ENCODE results near the gene ITGB1. TPM values are rescaled to one million over a fixed set of nuclear protein-coding genes. Genes with fewer than 3 reads are reported as not detected.

Gene ITGB1
- total RNA-seq, 1 experiment from 2014 or later, result 317 TPM

GRCh38 chr10:32980558-32981468, 22.8 kb upstream of the ITGB1 start (continued):
- TF ChIP-seq IRF1 (CRISPR knock-in tag; IDR thresholded peaks at IDR 0.05), result no peak
- TF ChIP-seq ATF1 (CRISPR knock-in tag; IDR thresholded peaks at IDR 0.05), result no peak
- TF ChIP-seq ZNF512 (CRISPR knock-in tag; IDR thresholded peaks at IDR 0.05; ENCODE audit: borderline replicate concordance), result no peak
- no peak for TF ChIP-seq CBFB (CRISPR knock-in tag; IDR thresholded peaks at IDR 0.05; ENCODE audit: low read depth)
- no peak for TF ChIP-seq EMX1 (CRISPR knock-in tag; IDR thresholded peaks at IDR 0.05)
- no peak for TF ChIP-seq E2F4 (CRISPR knock-in tag; IDR thresholded peaks at IDR 0.05; ENCODE audit: borderline replicate concordance, low read depth)
- no peak for TF ChIP-seq KAT7 (CRISPR knock-in tag; IDR thresholded peaks at IDR 0.05; ENCODE audit: borderline replicate concordance)
- TF ChIP-seq GRHL2 (CRISPR knock-in tag; IDR thresholded peaks at IDR 0.05; ENCODE audit: insufficient replicate concordance, severe bottlenecking), result no peak
- TF ChIP-seq SMAD4 (CRISPR knock-in tag; IDR thresholded peaks at IDR 0.05), result no peak
- TF ChIP-seq RELA (CRISPR knock-in tag; IDR thresholded peaks at IDR 0.05; ENCODE audit: borderline replicate concordance), result no peak
- no peak for TF ChIP-seq TCF7 (CRISPR knock-in tag; IDR thresholded peaks at IDR 0.05; ENCODE audit: low read depth)
- TF ChIP-seq HMGXB4 (CRISPR knock-in tag; IDR thresholded peaks at IDR 0.05), result no peak
- no peak for TF ChIP-seq ATF6 (CRISPR knock-in tag; IDR thresholded peaks at IDR 0.05)
- no peak for TF ChIP-seq ZNF317 (CRISPR knock-in tag; IDR thresholded peaks at IDR 0.05; ENCODE audit: borderline replicate concordance, low read depth)
- peak; percentile 95 for TF ChIP-seq USF2 (CRISPR knock-in tag; IDR thresholded peaks at IDR 0.05)
- no peak for TF ChIP-seq ZNF232 (CRISPR knock-in tag; IDR thresholded peaks at IDR 0.05)
- no peak for TF ChIP-seq CREM (CRISPR knock-in tag; IDR thresholded peaks at IDR 0.05)
- TF ChIP-seq AFF4 (CRISPR knock-in tag; IDR thresholded peaks at IDR 0.05; ENCODE audit: borderline replicate concordance), result no peak
- no peak for TF ChIP-seq OVOL2 (CRISPR knock-in tag; IDR thresholded peaks at IDR 0.05; ENCODE audit: borderline replicate concordance)
- peak; percentile 93 for TF ChIP-seq MAX (CRISPR knock-in tag; IDR thresholded peaks at IDR 0.05)
- no peak for TF ChIP-seq ZNF219 (CRISPR knock-in tag; IDR thresholded peaks at IDR 0.05; ENCODE audit: borderline replicate concordance)
- TF ChIP-seq SMAD3 (CRISPR knock-in tag; IDR thresholded peaks at IDR 0.05; ENCODE audit: borderline replicate concordance), result no peak
- TF ChIP-seq FOXK1 (CRISPR knock-in tag; IDR thresholded peaks at IDR 0.05), result peak; percentile 58; the same call in 1 of the 2 replicates
- no peak for TF ChIP-seq JAZF1 (CRISPR knock-in tag; IDR thresholded peaks at IDR 0.05)

All from WTC11 (cell line).